Measurements from ENCODE around the gene TAF15. TPM values are rescaled to one million over a fixed set of nuclear protein-coding genes. Genes with fewer than 3 reads are reported as not detected.

TAF15 gene
- total RNA-seq, 1 experiment from 2014 or later: 20.3 TPM

Other genes starting within 250 kb of the TAF15 start
- gene SLFN14, start 248.7 kb upstream of the TAF15 start, total RNA-seq (2014; rRNA removed; shearing (Covaris generic)): not detected in 2 replicates
- 11.5 and 13.0 TPM in 2 replicates for gene PEX12, start 230.9 kb upstream of the TAF15 start, total RNA-seq (2014; rRNA removed; shearing (Covaris generic))
- 96.1 and 98.1 TPM in 2 replicates for gene AP2B1, start 222.2 kb upstream of the TAF15 start, total RNA-seq (2014; rRNA removed; shearing (Covaris generic))
- gene RASL10B, start 77.8 kb upstream of the TAF15 start, total RNA-seq (2014; rRNA removed; shearing (Covaris generic)): 0.69 and 0.98 TPM in 2 replicates
- gene GAS2L2, start 56.2 kb upstream of the TAF15 start, total RNA-seq (2014; rRNA removed; shearing (Covaris generic)): not detected in 2 replicates
- gene C17orf50, start 48.6 kb upstream of the TAF15 start, total RNA-seq (2014; rRNA removed; shearing (Covaris generic)): not detected in 2 replicates
- gene MMP28, start 13.8 kb upstream of the TAF15 start, total RNA-seq (2014; rRNA removed; shearing (Covaris generic)): 0.57 and 1.6 TPM in 2 replicates
- not detected in 2 replicates for gene HEATR9, start 59.4 kb downstream of the TAF15 start, total RNA-seq (2014; rRNA removed; shearing (Covaris generic))
- gene CCL5, start 70.9 kb downstream of the TAF15 start, total RNA-seq (2014; rRNA removed; shearing (Covaris generic)): not detected in 2 replicates
- gene RDM1, start 121.3 kb downstream of the TAF15 start, total RNA-seq (2014; rRNA removed; shearing (Covaris generic)): 7.1 and 8.1 TPM in 2 replicates
- not detected in 2 replicates for gene LYZL6, start 134.2 kb downstream of the TAF15 start, total RNA-seq (2014; rRNA removed; shearing (Covaris generic))
- not detected in 2 replicates for gene CCL16, start 172.0 kb downstream of the TAF15 start, total RNA-seq (2014; rRNA removed; shearing (Covaris generic))
- gene CCL14, start 177.2 kb downstream of the TAF15 start, total RNA-seq (2014; rRNA removed; shearing (Covaris generic)): not detected in 2 replicates
- not detected in 2 replicates for gene CCL15, start 192.1 kb downstream of the TAF15 start, total RNA-seq (2014; rRNA removed; shearing (Covaris generic))
- gene CCL23, start 208.5 kb downstream of the TAF15 start, total RNA-seq (2014; rRNA removed; shearing (Covaris generic)): not detected in 2 replicates